GM19239 (cell line): ENCODE measurements around the gene TXNRD2.
"Not testable (repeated sequence)": the region's sequence is repeated elsewhere in the genome, so short reads cannot be mapped to it uniquely, and the experiment has no call there.

Experiments used
- DNase-seq: peaks from one replicate; pipeline ENCODE4 v3.0.0; 2011; ENCODE audit warnings: low spot score; ENCODE audit not compliant: insufficient read length
- FAIRE-seq: peaks from 2 replicates; lab custom pipeline; 2011; peaks lifted over from hg19 to GRCh38; lab: Jason Lieb, UNC

The TXNRD2 gene

GRCh38 chr22:19895160-19895849 is 46.3 kb downstream of the TXNRD2 start:
- FAIRE-seq (no peak), DNase-seq (no peak)

- FAIRE-seq (no peak), DNase-seq (no peak)
Observed at GRCh38 chr22:19893363-19893762, 48.3 kb downstream of the TXNRD2 start.

- no peak for DNase-seq
Observed at GRCh38 chr22:19892925-19893324, 48.7 kb downstream of the TXNRD2 start.

GRCh38 chr22:19892257-19892879 is 49.2 kb downstream of the TXNRD2 start:
- DNase-seq (peak; percentile 50), FAIRE-seq (peak; percentile 57)

More at GRCh38 chr22:19892925-19893324, 48.7 kb downstream of the TXNRD2 start:
- FAIRE-seq, result no peak

- FAIRE-seq (peak; percentile 91), DNase-seq (peak; percentile 89)
Observed at GRCh38 chr22:19891317-19892256, 50.0 kb downstream of the TXNRD2 start.

- DNase-seq (no peak), FAIRE-seq (no peak)
Observed at GRCh38 chr22:19890502-19891316, 50.9 kb downstream of the TXNRD2 start.

- FAIRE-seq (no peak), DNase-seq (no peak)
Observed at GRCh38 chr22:19889951-19890350, 51.7 kb downstream of the TXNRD2 start.

- FAIRE-seq, result no peak
- no peak for DNase-seq
Observed at GRCh38 chr22:19888131-19888746, 53.4 kb downstream of the TXNRD2 start.

GRCh38 chr22:19887256-19887985 is 54.2 kb downstream of the TXNRD2 start:
- no peak for FAIRE-seq
- no peak for DNase-seq

GRCh38 chr22:19886605-19887255 is 54.9 kb downstream of the TXNRD2 start:
- no peak for DNase-seq

GRCh38 chr22:19885841-19886592 is 55.6 kb downstream of the TXNRD2 start:
- DNase-seq, result no peak
- FAIRE-seq, result no peak

More at GRCh38 chr22:19886605-19887255, 54.9 kb downstream of the TXNRD2 start:
- no peak for FAIRE-seq

GRCh38 chr22:19884954-19885751 is 56.5 kb downstream of the TXNRD2 start:
- FAIRE-seq, result no peak
- no peak for DNase-seq

GRCh38 chr22:19884161-19884953 is 57.3 kb downstream of the TXNRD2 start:
- DNase-seq (no peak), FAIRE-seq (no peak)

GRCh38 chr22:19883446-19883845 is 58.2 kb downstream of the TXNRD2 start:
- not testable (repeated sequence) for DNase-seq, FAIRE-seq

- DNase-seq (no peak), FAIRE-seq (no peak)
Observed at GRCh38 chr22:19882446-19883381, 58.9 kb downstream of the TXNRD2 start.
